GM04503 (cell line): Measurements from ENCODE around the gene ANKRD44.

Experiments
- DNase-seq: peaks from one replicate; pipeline ENCODE4 v3.0.0-alpha.2; 2012; ENCODE audit warnings: low read depth

Gene ANKRD44

DNA sequence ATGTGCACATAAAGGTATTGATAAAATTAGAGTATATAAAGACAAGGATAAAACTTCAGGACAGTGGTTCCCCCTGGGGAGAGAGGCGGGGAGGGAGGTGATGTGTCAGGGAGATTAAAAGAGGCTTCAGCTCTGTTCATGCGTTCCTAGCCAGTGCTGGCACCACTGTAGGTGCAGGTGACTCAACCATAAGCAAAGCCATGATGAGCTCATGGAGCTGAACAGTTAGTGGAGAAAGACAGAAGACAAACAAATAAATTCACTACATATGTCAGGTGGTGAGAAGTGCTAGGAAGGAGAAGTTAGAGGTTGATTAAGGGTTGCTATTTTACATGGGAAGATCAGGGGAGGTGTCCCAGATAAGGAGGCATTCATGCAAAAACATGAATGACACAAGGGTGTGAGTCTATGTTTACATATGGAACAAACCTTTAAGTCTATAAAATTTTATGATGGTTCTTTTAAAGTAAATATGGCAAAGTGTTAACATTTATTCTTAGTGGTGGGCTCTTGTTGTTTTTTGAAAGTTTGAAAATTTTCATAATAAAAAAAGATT is 136.0 kb downstream of the ANKRD44 start:
- no peak for DNase-seq

DNA sequence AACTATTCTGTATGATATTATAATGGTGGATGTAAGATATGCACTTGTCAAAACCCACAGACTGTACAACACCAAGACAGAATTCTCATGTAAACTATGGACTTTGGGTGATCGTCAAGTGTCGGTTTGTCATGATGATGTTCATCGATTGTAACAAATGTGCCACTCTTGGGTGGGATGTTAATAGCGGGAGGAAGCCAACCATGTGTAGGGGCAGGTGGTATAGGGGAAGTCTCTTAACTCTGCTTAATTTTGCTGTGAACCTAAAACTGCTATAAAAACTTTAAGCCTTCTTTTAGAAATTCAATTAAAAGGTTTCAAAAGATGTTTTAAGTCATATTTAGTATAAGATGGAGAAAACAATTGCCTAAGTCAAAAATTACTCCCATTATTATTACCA is 139.0 kb downstream of the ANKRD44 start:
- DNase-seq, result no peak

DNA sequence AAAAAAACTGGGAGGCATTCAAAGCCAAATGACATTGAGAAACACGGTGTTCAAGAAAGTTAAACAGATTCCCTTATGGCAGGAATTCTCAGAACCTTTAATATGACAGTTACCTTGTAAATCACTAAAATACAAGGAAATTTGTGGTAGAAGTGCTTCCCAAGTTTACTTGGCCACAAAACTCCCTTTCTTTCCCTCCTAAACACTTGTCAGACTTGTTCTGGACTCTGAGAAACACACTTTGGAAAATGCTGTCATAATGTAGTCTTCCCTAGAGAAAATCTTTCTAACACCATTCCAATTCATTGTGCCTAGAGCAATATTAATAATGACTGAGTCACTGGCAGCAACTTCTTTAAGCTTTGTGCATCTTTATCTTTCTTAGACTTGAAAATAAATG is 140.4 kb downstream of the ANKRD44 start:
- no peak for DNase-seq

DNA sequence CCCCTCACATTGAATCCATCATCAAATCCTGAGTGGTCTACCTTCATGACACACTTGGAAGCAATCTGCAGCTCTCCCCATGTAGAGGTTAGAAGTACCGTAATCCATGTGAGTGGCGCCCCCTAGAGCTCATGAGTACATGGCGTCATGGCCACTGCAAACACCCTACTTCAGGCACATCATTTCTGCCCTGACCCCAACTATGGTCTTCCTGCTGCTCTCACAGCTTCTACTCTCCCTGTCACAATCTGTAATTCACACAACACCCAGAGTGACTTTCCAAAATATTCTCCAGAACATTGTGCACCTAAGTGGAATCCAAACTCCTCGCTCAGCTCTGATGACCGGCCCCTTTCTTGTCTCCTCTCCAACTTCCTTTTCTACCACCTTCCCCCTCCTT is 141.9 kb downstream of the ANKRD44 start:
- no peak for DNase-seq

DNA sequence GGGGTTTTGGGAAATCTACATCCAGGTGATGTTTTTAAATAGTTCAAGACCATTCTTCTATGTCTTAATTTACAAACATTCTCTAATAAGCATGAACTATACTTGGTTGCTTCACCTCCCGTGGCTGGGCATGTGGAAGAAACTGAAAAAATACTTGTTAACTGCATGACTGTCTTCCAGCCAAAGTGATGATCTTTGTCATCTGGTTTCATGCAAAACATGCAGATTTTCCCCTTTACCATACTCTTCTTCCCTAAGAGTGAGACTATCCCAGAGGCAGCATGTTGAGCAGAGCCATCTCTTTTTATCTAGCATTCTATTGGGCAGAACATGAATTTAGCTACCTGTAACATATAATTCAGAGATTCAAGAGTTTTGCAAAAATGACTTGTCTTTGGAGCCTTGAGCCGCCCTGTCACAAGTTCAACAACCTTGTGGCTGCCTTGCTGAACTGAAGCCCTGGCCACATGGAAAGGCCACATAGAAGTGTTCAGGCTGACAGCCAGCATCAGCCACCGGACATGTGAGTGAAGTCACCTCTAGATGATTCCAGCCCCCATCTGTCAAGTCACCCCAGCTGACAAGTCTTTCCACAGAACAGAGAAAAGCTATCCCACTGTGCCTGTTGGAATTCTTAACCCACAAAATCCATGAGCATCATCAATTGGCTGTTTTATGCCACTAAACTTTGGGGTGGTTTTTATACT is 142.8 kb downstream of the ANKRD44 start:
- no peak for DNase-seq

DNA sequence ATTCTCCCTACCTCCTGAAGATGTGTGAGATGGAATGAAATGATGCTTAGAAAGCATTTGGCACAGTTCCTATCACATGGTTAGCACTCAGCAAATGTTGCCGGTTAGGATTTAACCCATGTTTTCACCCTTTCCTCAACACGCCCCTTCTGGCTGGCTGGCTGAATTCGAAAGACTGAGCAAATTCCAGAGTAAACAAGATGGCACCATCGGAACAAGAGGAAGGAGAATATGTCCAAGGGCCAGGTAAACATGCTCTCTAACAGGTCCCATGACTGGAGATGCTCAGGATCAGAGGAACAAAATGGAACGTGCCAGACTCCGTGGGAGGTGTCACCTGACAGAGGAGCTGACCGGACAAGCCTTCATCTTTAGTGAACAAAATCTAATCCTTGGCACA is 145.6 kb downstream of the ANKRD44 start:
- DNase-seq, result no peak

DNA sequence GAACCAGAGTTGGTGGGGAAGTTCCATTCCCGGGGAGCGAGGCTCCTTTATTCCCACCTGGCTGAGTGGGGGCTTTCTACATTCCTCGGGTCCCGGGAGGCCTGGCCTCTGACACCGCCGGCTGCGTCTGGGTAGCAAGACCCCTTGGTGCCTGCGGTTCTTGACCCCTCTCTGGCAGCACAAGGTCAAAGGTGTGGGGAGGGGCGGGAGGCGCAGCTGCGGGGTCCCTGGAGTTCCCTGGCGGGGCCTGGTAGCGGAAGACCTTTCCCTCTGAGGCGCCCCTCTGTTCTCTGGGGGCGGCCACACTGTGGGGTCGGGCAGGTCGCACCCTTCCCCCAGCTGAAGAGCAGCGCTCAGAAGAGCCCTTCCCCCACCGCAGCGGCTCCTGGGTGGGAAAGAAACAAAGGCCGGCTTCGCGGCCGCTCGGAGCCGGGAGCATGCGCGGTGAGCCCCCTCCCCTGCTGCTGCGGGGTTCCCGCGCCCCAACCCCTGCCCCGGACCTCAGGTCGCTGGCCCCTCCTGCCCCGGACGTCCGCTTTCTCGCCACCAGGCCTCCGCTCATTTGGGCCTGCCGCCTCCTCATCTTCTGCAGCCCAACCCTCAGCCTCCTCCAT is 146.3 kb downstream of the ANKRD44 start:
- no peak for DNase-seq

DNA sequence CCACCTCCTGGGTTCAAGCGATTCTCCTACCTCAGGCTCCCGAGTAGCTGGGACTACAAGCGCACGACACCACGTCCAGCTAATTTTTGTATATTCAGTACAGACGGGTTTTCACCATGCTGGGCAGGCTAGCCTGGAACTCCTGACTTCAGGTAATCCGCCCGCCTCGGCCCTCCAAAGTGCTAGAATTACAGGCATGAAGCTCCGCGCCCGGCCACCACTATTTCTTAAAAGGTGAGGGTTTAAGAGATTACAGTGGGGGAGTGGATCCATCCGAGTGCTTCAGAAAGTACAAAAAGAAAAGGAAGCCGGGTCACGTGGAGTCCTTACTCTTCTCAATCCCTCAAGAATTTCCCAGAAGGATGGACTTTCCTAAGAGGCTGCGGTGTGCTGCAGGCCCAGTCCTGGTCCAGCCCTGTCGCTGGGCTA is 146.9 kb downstream of the ANKRD44 start:
- no peak for DNase-seq

DNA sequence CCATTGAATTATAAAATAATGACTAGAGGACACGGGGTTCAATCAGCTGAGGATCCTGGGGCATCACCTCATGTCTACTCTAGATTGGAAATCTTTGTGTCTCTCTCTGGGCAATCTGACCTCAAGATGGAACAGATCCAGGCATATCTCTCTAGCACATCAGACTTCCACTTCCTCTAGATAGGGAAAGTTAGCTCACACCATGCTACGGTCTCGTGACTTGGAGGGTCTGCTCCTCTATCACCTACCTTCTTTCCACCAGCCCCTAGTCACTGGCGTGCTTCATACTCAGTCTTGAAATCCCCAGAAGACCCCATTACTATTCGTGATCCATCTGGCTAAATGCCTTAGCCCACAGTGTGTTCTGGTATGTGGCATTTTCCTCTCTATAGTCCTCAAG is 148.8 kb downstream of the ANKRD44 start:
- DNase-seq, result no peak

DNA sequence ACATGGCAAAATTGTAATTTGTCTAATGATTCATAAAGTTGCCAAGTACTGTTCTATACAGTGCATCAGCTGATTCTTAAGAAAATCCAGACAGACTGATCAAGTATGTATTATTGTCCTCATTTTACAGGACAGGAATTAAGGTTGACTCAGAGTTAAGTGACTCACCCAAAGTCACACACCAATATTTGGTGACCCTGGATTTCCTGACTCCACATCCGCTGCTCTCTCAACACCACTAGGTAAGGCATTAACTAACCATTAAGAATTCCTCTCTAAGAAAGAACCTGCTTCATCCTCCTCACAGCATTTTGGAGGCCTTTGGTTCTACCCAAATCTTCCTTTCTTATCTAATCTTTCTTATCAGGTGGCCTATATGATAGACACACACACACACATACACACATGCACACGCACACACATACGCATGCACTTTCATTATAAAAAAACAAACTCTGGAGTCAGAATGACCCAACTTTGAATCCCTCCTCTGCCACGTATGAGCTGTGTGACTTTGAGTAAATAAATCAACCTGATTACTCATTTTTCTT is 150.8 kb downstream of the ANKRD44 start:
- DNase-seq, result peak; percentile 20

DNA sequence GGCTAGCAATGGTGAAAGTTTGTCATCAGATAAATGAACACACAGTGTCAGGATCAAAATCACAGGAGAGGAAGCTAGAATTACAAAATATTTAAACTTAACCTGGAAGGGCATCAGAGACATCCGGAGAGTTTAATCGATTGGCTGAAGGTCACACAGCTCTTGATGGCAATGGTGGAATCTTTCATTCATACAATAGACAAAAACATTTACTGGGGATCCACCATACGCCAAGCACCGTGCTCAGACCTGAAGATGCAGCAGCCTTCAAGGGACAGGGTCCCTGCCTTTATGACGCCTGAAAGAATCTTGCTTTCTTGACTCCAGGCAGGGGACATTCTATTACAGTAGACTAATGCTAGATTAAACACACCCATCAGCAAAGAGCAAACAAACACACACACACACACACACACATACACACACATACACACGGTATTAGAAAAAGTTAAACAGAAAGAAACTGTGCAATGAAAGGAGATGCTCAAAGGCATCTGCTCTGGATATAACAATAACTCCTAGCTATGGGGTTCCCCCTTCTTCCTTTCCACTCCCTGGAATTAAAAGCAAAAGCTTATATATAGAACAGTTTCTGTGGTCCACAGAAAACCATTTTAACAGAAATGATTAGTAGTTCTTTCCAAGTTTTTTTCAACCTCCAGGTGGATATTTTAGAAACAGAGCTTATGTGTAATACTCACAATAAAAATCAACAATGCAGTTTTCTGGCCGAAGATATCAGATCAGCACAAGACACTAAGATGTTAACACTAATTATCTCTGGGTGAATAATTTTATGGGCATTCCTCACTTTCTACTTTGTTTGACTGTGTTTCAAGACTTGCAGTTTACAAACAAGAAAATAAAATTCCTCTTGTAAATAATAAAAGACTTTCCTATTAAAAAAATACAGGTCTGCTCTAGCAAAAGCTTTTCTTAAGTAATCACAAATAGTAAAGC is 151.7 kb downstream of the ANKRD44 start:
- no peak for DNase-seq

DNA sequence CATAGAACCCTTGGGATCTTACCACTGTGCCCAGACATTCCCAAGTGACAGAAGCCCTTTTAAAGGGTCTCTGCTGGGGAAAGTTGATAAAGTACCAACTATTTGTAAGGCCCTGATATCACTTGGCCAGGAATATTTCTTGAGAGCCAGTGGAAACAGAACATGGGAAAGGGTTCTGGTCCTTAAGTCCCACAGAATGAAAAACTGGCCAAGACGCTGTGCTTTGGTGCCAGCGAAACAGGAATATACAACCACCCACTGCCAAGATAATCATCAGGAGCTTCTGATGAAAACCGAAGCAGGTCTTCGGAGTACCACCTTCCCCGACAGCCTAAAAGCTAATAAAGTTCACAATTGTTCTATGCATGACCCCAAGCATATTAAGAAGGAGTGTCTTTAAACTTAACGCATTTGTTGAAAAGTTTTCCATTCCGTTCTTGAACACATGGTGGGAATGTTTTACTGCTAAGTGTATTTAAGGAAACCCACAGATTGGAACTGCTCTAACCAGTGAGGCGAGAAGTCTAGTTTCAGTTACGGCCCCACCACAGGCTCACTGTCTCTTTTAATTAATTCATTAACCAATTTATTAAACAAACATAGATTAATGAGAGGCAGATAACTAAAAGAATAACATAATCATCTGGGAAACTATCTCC is 152.6 kb downstream of the ANKRD44 start:
- DNase-seq, result no peak

DNA sequence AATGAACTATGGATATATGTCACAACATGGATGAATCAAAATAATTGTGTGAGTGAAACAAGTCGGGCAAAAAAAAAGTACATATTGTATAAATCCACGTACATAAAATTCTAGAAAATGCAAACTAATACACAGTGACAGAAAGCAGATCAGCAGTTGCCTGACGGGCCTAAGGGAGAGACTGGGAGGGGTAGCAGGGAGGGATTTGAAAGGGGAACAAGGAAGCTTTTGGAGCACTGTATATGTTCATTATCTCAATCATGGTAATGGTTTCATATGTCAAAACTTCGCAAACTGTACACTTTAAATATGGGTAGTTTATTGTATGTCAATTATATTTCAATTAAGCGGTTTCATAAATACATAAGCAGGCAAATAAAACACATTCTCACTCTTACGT is 153.8 kb downstream of the ANKRD44 start:
- no peak for DNase-seq

DNA sequence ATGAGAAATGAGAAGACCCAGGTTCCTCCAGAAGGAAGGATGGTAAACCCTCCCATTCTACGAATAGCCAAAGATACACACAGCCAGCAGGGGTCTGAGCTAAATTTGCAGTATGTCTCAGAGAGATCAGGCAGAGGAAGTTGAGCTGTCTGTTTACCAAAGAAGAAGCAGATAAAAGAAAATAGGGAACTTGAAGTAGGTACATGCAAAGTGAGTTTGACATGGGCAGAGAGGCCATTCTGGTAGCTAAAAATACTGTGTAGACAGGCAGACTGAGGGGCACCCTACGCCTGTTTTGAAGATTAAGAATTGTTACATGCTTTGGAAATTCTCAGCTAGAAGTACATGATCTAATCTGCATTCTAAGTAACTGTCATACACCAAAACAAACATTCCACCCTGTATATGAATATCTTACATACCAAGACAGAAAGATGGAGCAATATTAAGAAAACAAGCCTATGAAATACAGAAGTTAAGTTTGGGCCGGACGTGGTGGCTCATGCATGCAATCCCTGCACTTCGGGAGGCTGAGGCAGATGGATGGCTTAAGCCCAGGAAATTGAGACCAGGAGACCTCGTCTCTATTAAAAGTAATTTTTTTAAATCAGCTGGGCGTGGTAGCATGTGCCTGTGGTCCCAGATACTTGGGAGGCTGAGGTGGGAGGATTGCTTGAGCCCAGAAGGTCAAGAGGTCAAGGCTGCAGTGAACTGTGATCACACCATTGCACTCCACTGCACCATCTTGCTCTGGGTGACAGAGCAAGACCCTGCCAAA is 157.9 kb downstream of the ANKRD44 start:
- DNase-seq, result peak; percentile 19

DNA sequence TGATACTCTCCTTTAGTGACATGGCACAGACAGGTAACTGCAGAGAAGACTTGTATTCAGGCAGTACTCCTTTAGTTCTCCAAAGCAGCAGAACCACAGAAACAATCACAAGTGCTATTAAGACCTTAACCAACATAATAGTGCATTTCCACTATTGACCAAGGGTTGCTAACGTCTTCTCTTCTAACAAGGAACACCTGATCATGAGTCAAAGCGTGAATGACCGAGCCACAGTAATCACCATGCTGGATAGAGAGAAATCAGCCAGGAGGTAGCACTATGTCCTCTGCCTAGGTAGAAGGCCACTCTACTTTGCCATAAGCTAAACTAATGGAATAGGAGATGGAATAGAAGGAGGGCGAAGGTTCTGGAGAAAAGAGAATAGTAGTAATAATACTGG is 161.0 kb downstream of the ANKRD44 start:
- DNase-seq, result no peak

DNA sequence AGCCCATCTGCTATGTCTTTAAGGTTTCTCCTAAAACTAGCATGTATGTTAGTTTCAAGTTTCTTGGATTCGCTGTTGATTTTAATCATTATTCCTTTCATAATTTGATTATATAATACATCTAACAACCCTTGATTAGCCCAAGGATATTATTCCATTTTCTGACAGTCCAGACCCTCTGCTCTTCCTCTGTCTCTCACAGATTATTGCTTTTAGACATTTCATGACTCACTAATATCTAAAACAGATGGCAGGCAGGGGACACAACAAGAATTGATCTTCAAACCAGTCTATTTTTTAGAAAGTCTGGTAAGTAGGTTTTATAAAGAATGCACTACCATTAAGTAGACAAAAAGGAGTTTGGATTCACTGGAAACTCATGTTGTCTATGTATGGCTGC is 162.2 kb downstream of the ANKRD44 start:
- DNase-seq, result no peak

DNA sequence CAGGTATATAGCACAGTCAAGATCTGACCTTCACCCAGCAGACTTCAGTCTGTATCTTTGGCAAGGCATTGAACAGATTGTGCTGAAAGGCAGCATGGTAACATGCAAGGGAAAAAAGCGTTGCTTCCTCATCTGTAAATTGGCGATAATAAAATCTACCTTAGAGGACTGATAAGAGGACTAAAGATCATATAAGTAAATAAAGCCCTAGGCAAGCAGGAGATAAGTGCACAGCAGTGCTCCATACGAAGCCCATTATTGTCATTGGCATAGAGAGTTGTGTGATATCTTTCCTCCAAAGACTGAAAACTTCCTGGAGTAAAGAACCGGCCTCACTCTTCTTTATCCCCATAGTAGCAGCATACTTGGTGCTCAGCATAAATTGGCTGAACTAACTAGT is 162.6 kb downstream of the ANKRD44 start:
- no peak for DNase-seq

DNA sequence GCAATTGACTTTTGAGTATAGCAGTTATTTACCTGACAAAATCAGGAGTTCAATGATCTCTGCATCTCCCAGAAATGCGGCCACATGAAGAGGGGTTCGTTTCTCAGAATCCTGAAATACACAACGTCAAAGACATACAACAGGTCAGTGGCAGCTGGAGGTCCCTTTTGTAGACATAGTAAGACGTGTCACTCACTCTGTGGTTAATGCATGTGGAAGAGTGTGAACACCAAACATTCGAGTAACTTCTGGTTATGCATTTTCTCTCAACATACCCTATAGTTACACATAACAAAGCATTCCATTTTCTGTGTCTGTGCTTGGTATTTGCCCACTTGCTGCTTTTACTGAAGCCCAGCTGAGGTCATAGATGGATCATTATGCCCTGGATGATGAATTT is 163.6 kb downstream of the ANKRD44 start:
- no peak for DNase-seq

DNA sequence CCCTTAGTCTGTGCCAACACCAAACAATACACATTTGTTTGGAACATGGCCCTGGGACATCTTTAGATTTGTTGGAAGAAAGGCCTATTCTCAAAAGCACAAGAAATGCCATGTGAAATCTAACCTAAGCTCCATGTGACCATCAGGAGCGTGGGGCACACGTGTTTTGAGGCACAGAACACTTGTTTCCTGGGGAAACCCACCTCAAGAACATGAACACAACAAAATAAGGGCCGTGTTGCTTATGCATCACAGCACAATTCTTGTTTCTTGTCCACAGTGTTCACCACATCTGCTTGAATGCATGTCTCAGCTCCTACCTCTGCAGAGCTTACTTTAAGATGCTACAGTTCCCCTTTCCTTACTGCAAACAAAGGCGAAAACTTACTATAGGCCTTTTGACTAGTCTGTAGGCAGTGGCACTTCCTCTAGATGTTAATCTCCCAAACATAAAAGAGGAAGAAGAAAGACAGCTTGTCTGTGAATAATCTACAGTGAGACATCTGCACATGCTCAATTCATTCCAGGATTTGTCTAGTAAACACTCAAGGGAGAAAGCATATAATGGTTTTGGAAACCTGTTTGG is 165.0 kb downstream of the ANKRD44 start:
- DNase-seq, result no peak

DNA sequence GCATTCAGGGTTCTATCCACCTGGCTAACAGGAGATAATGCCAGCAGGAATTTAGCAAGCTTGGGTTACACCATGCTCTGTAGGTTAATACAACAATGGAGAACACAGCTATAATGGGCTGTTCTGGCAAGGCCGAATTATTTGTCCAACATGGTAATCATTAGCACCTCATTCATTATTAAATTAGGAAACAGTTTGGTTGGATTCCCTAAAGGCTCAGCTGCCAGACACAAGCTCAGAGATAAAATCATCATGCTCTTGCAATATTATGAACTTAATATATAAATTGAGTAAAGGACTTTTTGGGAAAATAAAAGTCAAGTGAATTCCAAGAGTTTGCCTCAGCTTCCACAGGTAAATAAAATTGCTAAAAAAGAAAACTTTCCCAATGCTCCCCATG is 166.4 kb downstream of the ANKRD44 start:
- no peak for DNase-seq
